SK-N-SH (cell line): ENCODE results near the gene PRRC2A.

Experiments used
- EP300 ChIP-seq, 2 experiments: IDR thresholded peaks; 2 replicates each; pipeline versions ENCODE4 v1.4.0 to v1.6.1; 2012; ENCODE audit warnings: borderline replicate concordance in 1 of 2, low read depth in 1 of 2, low read length in 1 of 2
- FOSL2 ChIP-seq: IDR thresholded peaks from 2 replicates; pipeline ENCODE4 v1.4.0; 2012; ENCODE audit warnings: low read depth, mild to moderate bottlenecking, moderate library complexity, borderline replicate concordance
- FOXM1 ChIP-seq: IDR thresholded peaks from 2 replicates; pipeline ENCODE4 v1.4.0; 2012; ENCODE audit warnings: low read depth, mild to moderate bottlenecking
- JUND ChIP-seq: IDR thresholded peaks from 2 replicates; pipeline ENCODE4 v1.4.0; 2012
- MAX ChIP-seq: IDR thresholded peaks from 2 replicates; pipeline ENCODE4 v1.4.0; 2012; ENCODE audit warnings: low read depth
- POLR2AphosphoS5 ChIP-seq: IDR thresholded peaks from 2 replicates; pipeline ENCODE4 v1.6.1; 2012; ENCODE audit warnings: low read depth, low read length
- RAD21 ChIP-seq: IDR thresholded peaks from 2 replicates; pipeline ENCODE4 v1.6.1; 2012; ENCODE audit warnings: mild to moderate bottlenecking, low read length
- TCF12 ChIP-seq: IDR thresholded peaks from 2 replicates; pipeline ENCODE4 v1.4.0; 2012
- TF ChIP-seq, protein P1 (sequence below): fragments of 200-600 bp; sonication (generic); IDR thresholded peaks from 2 replicates; pipeline ENCODE4 v1.6.1; 2017; ENCODE audit warnings: antibody characterized with exemption, mild to moderate bottlenecking, moderate library complexity
- TF ChIP-seq, protein P2 (sequence below): IDR thresholded peaks from 2 replicates; pipeline ENCODE4; 2012

DNA sequence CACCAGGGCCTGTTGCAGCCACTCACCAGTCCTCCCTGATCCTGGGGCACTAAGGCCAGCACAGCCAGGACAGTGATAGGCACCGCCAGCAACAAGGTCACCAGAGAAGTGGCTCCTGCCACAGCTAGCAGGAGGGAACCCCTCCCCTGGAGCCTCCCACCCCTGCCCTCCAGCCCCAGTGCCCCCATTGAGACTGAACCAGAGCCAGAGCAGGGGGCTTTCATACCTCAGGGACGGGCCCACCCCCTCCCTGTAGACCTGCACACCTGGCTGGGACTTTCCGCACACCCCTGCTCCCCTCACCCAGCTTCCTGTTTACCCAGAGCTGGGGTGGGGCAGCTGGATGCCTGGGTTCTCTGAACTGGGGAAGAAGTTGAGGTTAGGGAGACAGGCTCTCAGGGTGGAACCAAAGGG is 38.3 kb upstream of the PRRC2A start, which contains the start of gene LTB:
- TF ChIP-seq FOSL2 (no peak), EP300 (IDR thresholded peaks at IDR 0.05; ENCODE audit: borderline replicate concordance in 1 of 2, low read depth in 1 of 2, low read length in 1 of 2) (no peak), JUND (no peak), POLR2AphosphoS5 (no peak), MAX (no peak), TCF12 (no peak), FOXM1 (no peak), RAD21 (no peak)
- TF ChIP-seq, protein P1, sequence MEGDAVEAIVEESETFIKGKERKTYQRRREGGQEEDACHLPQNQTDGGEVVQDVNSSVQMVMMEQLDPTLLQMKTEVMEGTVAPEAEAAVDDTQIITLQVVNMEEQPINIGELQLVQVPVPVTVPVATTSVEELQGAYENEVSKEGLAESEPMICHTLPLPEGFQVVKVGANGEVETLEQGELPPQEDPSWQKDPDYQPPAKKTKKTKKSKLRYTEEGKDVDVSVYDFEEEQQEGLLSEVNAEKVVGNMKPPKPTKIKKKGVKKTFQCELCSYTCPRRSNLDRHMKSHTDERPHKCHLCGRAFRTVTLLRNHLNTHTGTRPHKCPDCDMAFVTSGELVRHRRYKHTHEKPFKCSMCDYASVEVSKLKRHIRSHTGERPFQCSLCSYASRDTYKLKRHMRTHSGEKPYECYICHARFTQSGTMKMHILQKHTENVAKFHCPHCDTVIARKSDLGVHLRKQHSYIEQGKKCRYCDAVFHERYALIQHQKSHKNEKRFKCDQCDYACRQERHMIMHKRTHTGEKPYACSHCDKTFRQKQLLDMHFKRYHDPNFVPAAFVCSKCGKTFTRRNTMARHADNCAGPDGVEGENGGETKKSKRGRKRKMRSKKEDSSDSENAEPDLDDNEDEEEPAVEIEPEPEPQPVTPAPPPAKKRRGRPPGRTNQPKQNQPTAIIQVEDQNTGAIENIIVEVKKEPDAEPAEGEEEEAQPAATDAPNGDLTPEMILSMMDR, result no peak
- TF ChIP-seq, protein P2, sequence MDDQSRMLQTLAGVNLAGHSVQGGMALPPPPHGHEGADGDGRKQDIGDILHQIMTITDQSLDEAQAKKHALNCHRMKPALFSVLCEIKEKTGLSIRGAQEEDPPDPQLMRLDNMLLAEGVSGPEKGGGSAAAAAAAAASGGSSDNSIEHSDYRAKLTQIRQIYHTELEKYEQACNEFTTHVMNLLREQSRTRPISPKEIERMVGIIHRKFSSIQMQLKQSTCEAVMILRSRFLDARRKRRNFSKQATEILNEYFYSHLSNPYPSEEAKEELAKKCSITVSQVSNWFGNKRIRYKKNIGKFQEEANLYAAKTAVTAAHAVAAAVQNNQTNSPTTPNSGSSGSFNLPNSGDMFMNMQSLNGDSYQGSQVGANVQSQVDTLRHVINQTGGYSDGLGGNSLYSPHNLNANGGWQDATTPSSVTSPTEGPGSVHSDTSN, result no peak
